ENCODE measurements around the gene ITPR2.

ITPR2 gene

DNA sequence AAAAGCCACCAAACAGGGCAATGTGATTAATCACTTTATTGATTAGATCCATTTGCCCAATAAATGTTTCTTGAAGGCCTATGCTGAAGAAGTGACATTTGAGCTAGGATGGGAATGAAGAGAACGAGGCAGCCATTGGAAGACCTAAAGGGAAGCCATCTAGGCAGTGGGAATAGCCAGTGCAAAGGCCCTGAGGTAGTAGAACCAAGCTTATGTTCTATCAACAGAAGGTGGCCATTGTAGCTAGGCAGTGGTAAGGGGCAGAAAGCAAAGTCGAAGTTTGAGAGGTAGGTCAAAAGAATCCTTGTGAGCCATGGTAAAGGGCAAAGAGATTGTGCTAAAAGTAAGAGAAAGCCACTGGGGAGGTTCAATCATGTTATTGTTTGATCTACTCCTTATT is 173.1 kb downstream of the ITPR2 start:
- H3K9ac ChIP-seq (ENCODE audit: low read length), result no peak overlapping the region
- no peak overlapping the region for H3K27ac ChIP-seq (ENCODE audit: low read length)
- peaks cover 7% of the 10 kb centered on the region; the same call in 1 of the 2 replicates for H4K20me1 ChIP-seq (ENCODE audit: insufficient read depth, low read length)
- no peak for TF ChIP-seq EZH2phosphoT487 (IDR thresholded peaks at IDR 0.05; ENCODE audit: low read depth)
- no peak for TF ChIP-seq CTCF (IDR thresholded peaks at IDR 0.05; ENCODE audit: low read depth, low read length)
- H3K4me2 ChIP-seq (ENCODE audit: low read length), result no peak overlapping the region
- no peaks in the 10 kb centered on the region for H3K9me3 ChIP-seq (ENCODE audit: insufficient read depth, low read length)
- H3K4me3 ChIP-seq (ENCODE audit: low read length), result no peak overlapping the region
- no peaks in the 10 kb centered on the region for H3K27me3 ChIP-seq (ENCODE audit: low read depth, low read length)
- H3K36me3 ChIP-seq (replicated peaks; ENCODE audit: low read depth, low read length), result peaks cover 36% of the 10 kb centered on the region
- no peak overlapping the region for H2AFZ ChIP-seq (ENCODE audit: low read depth, low read length)
- peaks cover 13% of the 10 kb centered on the region for H3K4me1 ChIP-seq (ENCODE audit: low read length)
- no peaks in the 10 kb centered on the region; the same call in 1 of the 2 replicates for H3K79me2 ChIP-seq (ENCODE audit: low read length)

DNA sequence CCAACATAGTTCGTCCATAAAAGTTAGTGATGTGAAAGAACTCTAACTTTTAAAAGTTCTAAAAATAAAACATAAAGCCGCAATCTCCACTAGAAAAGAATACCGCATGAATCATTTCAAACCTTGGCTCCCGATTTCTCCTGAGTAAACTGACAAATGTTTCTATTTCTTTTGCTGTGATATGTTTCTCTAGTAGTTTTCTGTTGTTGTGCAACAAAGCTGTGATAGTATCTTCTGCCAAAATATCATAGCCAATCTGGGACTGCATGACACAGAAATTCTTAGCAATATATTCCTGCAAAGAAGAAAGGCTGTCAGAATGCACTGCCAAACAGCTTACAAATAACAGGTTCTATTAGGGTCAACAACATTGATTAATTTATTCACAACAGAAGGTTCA is 174.0 kb downstream of the ITPR2 start:
- Histone ChIP-seq H3K36me3 (replicated peaks; ENCODE audit: low read depth, low read length) (peaks cover 42% of the 10 kb centered on the region), H3K9me3 (ENCODE audit: insufficient read depth, low read length) (no peaks in the 10 kb centered on the region), H3K4me1 (ENCODE audit: low read length) (peaks cover 13% of the 10 kb centered on the region), H3K27ac (ENCODE audit: low read length) (no peak overlapping the region), H3K4me3 (ENCODE audit: low read length) (no peak overlapping the region), H3K27me3 (ENCODE audit: low read depth, low read length) (no peaks in the 10 kb centered on the region), H3K9ac (ENCODE audit: low read length) (no peak overlapping the region), H4K20me1 (ENCODE audit: insufficient read depth, low read length) (peaks cover 7% of the 10 kb centered on the region; the same call in 1 of the 2 replicates), H2AFZ (ENCODE audit: low read depth, low read length) (no peak overlapping the region), H3K4me2 (ENCODE audit: low read length) (no peak overlapping the region), H3K79me2 (ENCODE audit: low read length) (no peaks in the 10 kb centered on the region; the same call in 1 of the 2 replicates)
- TF ChIP-seq CTCF (IDR thresholded peaks at IDR 0.05; ENCODE audit: low read depth, low read length), result no peak
- no peak for TF ChIP-seq EZH2phosphoT487 (IDR thresholded peaks at IDR 0.05; ENCODE audit: low read depth)

DNA sequence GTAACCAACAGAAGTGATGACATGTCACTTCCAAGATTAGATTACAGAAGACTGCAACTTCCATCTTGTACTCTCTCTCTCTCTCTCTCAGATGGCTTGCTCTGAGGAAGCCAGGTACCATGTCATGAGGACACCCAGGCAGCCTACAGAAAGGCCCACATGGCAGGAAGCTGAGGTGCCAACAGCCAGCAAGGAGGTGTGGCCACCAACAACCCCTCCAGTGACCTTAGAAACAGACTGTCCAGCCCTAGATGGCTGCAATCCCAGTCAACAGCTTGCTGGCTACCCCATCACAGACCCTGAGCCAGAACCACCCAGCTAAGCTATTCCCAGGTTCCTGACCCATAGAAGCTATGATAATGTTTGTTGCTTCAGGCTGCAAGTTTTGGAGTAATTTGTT is 178.4 kb downstream of the ITPR2 start:
- H4K20me1 ChIP-seq (ENCODE audit: insufficient read depth, low read length), result no peaks in the 10 kb centered on the region
- H3K4me3 ChIP-seq (ENCODE audit: low read length), result no peak overlapping the region
- H2AFZ ChIP-seq (ENCODE audit: low read depth, low read length), result no peak overlapping the region
- H3K27ac ChIP-seq (ENCODE audit: low read length), result no peak overlapping the region
- no peak overlapping the region for H3K9ac ChIP-seq (ENCODE audit: low read length)
- H3K36me3 ChIP-seq (replicated peaks; ENCODE audit: low read depth, low read length), result peaks cover 64% of the 10 kb centered on the region
- H3K4me2 ChIP-seq (ENCODE audit: low read length), result no peak overlapping the region
- H3K27me3 ChIP-seq (ENCODE audit: low read depth, low read length), result no peaks in the 10 kb centered on the region
- H3K9me3 ChIP-seq (ENCODE audit: insufficient read depth, low read length), result no peaks in the 10 kb centered on the region
- H3K79me2 ChIP-seq (ENCODE audit: low read length), result no peaks in the 10 kb centered on the region
- H3K4me1 ChIP-seq (ENCODE audit: low read length), result no peaks in the 10 kb centered on the region
- no peak for TF ChIP-seq CTCF (IDR thresholded peaks at IDR 0.05; ENCODE audit: low read depth, low read length)
- TF ChIP-seq EZH2phosphoT487 (IDR thresholded peaks at IDR 0.05; ENCODE audit: low read depth), result no peak

- H4K20me1 ChIP-seq (ENCODE audit: insufficient read depth, low read length), result no peaks in the 10 kb centered on the region
- H3K4me1 ChIP-seq (ENCODE audit: low read length), result no peaks in the 10 kb centered on the region
- no peaks in the 10 kb centered on the region for H3K9me3 ChIP-seq (ENCODE audit: insufficient read depth, low read length)
- no peak for TF ChIP-seq EZH2phosphoT487 (IDR thresholded peaks at IDR 0.05; ENCODE audit: low read depth)
- peak; percentile 86 for TF ChIP-seq CTCF (IDR thresholded peaks at IDR 0.05; ENCODE audit: low read depth, low read length)
- no peaks in the 10 kb centered on the region for H3K79me2 ChIP-seq (ENCODE audit: low read length)
- H2AFZ ChIP-seq (ENCODE audit: low read depth, low read length), result no peak overlapping the region
- peaks cover 62% of the 10 kb centered on the region for H3K36me3 ChIP-seq (replicated peaks; ENCODE audit: low read depth, low read length)
- no peak overlapping the region for H3K27ac ChIP-seq (ENCODE audit: low read length)
- no peak overlapping the region for H3K9ac ChIP-seq (ENCODE audit: low read length)
- H3K4me2 ChIP-seq (ENCODE audit: low read length), result no peak overlapping the region
- H3K27me3 ChIP-seq (ENCODE audit: low read depth, low read length), result no peaks in the 10 kb centered on the region
- no peak overlapping the region for H3K4me3 ChIP-seq (ENCODE audit: low read length)
These were observed 181.3 kb downstream of the ITPR2 start for GRCh38 chr12:26651566-26652188.

All from OCI-LY3 (cell line).